Heart left ventricle (tissue), 16 donors: ENCODE measurements around the gene JPH3. TPM values are rescaled to one million over a fixed set of nuclear protein-coding genes. Genes with fewer than 3 reads are reported as not detected.

Experiments used
- ATAC-seq, 4 donors: fragments of 200-7000 bp; cut with Tn5 transposase; one replicate each; pipeline ENCODE4 v1.9.1; 2020 to 2022; ENCODE audit warnings: moderate library complexity in 4 of 4, mild to moderate bottlenecking in 3 of 4, moderate number of reproducible peaks in 1 of 4
- DNase-seq, 5 donors: peaks; one replicate each; pipeline ENCODE4 v3.0.0-alpha.2; 2020
- H3K27ac ChIP-seq, 12 donors: fragments of 200-600 bp; sonication (generic) in 4 of 12; one replicate each; pipeline versions ENCODE4 v1.5.0 to v1.8.0; 2016 to 2022; ENCODE audit warnings: mild to moderate bottlenecking in 2 of 12
- H3K27me3 ChIP-seq, 9 donors: fragments of 200-600 bp; sonication (generic) in 2 of 9; one replicate each; pipeline versions ENCODE4 v1.5.1 to v1.8.0; 2016 to 2022; ENCODE audit warnings: mild to moderate bottlenecking in 3 of 9
- H3K36me3 ChIP-seq, 9 donors: fragments of 200-600 bp; sonication (generic) in 2 of 9; one replicate each; pipeline versions ENCODE4 v1.5.0 to v1.8.0; 2018 to 2022; ENCODE audit warnings: mild to moderate bottlenecking in 2 of 9
- H3K4me1 ChIP-seq, 12 donors: fragments of 200-600 bp; sonication (generic) in 4 of 12; one replicate each; pipeline versions ENCODE4 v1.5.0 to v1.8.0; 2016 to 2022; ENCODE audit warnings: mild to moderate bottlenecking in 3 of 12
- H3K4me3 ChIP-seq, 12 donors: fragments of 200-600 bp; sonication (generic) in 4 of 12; one replicate each; pipeline versions ENCODE4 v1.5.0 to v1.8.0; 2017 to 2022; ENCODE audit warnings: mild to moderate bottlenecking in 9 of 12, moderate library complexity in 4 of 12
- H3K9me3 ChIP-seq, 12 donors: fragments of 200-600 bp; sonication (generic) in 4 of 12; one replicate each; pipeline versions ENCODE4 v1.5.0 to v1.8.0; 2016 to 2022; ENCODE audit warnings: mild to moderate bottlenecking in 1 of 12
- POLR2A ChIP-seq, 2 donors: fragments of 450-650 bp; IDR thresholded peaks; one replicate each; pipeline ENCODE4 v1.6.1; 2017; ENCODE audit warnings: antibody characterized with exemption in 2 of 2, mild to moderate bottlenecking in 2 of 2, moderate library complexity in 2 of 2
- WGBS, 4 donors: extraction: QIAGEN DNeasy Blood & Tissue Kit in 2 of 4; methylation state at CpG; one replicate each; pipeline versions ENCODE4 v1.1.5 to v1.1.7; 2013 to 2018; 5-methylcytosine and 5-hydroxymethylcytosine counted together
- intact Hi-C, 10 donors: fragments of 100-400 bp; cut with DNase I; formaldehyde crosslinking; loops; one replicate each; pipeline versions ENCODE4 v1.11.1 to v1.14.2; 2022
- polyA plus RNA-seq, 2 donors: library from polyadenylated mRNA; stranded (reverse); fragments of 200-250 nt; gene quantifications; one replicate each; pipeline ENCODE4 v1.2.3, GENCODE V29; 2013
- total RNA-seq, 9 donors: library from RNA; depleted of rRNA in 2 of 9; stranded (reverse); fragments of >200 nt in 2 of 9; fragmentation: NEBNext Ultra II Directional in 3 of 9; extraction: Animal tissue kit (Norgen Biotek cat#: 25700) in 3 of 9; gene quantifications; one replicate each; pipeline versions ENCODE4 v1.1.0 to v1.2.4, GENCODE V29; 2016 to 2023
- TF ChIP-seq, protein P1 (sequence below), 12 donors: fragments of 200-600 bp; sonication (generic) in 4 of 12; IDR thresholded peaks; one replicate each; pipeline versions ENCODE4 v1.5.0 to v1.8.0; 2018 to 2022; ENCODE audit warnings: antibody characterized with exemption in 12 of 12, mild to moderate bottlenecking in 5 of 12
- donor health status: ischemic (EF 13 %, LVEDD 7.1; RV severe dilation, severe dysfunction).
- donor health status: healthy with polysubstance abuse.
- donor health status: DM: no; HTN: yes; CAD: no.
- donor health status: DM: no; HTN: no; CAD: no.
- donor health status: ischemic (EF 25% LVEDD 6.9; RV normal size, moderate dysfunction).
- donor health status: ischemic (EF 25% LVEDD 5.7; RV mildly dilated, moderate dysfunction).
- donor health status: healthy.
- donor health status: DM: yes; HTN: yes; CAD: no.
- donor health status: ischemic (EF 35%, LVEDD 5.7; RV mildly dilated, moderate dysfunction).
- donor health status: nonischemic (EF 11% LVEDD 7.7; RV severe dilation, severe dysfunction).
- donor health status: DM: yes; HTN: yes; CAD: no.
- donor health status: PGD.
- donor health status: ischemic (EF 29% LVEDD 5.4; RV normal size, mild dysfunction).
- donor health status: nonischemic (EF 23%, LVEDD 6.1; RV moderate dilation, normal function).

Gene JPH3
- total and polyA plus RNA-seq, 11 donors: 0.03 to 0.58 (median 0.21) TPM; not detected in 7

DNA sequence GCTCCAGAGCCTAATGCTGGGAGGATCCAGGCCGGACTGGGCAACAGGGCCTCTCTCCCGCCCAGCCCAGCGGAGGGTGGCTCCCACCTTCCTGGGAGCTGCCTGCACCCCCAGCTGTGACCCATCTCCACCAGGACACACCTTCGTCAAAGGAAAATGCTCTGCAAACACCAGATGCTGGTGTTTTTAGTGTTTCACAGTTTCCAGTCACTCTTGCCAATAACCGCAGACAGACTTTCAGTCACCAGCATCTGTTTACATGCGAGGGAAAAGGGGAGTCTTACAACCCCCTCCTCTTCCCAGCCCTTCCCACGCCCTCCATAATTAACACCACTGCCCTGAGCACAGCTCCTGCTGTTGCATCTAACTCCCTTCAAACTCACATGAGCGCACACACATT is 138.1 kb downstream of the JPH3 start:
- H3K36me3 ChIP-seq: peaks cover 0 to 66% (median 15%) of the 10 kb centered on the region in 9 donors
- peak in 2 of 4 donors; percentile 10 to 50 for ATAC-seq
- 90 to 95% (median 93%) methylated on average over 7 to 8 of the region's 8 CpGs for WGBS, 4 donors

GRCh38 chr16:87740909-87741424 is 138.7 kb downstream of the JPH3 start:
- Histone ChIP-seq H3K9me3 (no peaks in the 10 kb centered on the region), H3K36me3 (peaks cover 0 to 68% (median 20%) of the 10 kb centered on the region in 9 donors), H3K27me3 (no peaks in the 10 kb centered on the region), H3K4me3 (no peak overlapping the region), H3K27ac (peak overlapping the region in 2 of 12 donors; percentile 8 to 49), H3K4me1 (peaks cover 0 to 16% (median 6%) of the 10 kb centered on the region in 12 donors)
- DNase-seq: peak in 4 of 5 donors; percentile 31 to 58 (median 44)
- TF ChIP-seq POLR2A (IDR thresholded peaks at IDR 0.05): no peak
- TF ChIP-seq, protein P1, sequence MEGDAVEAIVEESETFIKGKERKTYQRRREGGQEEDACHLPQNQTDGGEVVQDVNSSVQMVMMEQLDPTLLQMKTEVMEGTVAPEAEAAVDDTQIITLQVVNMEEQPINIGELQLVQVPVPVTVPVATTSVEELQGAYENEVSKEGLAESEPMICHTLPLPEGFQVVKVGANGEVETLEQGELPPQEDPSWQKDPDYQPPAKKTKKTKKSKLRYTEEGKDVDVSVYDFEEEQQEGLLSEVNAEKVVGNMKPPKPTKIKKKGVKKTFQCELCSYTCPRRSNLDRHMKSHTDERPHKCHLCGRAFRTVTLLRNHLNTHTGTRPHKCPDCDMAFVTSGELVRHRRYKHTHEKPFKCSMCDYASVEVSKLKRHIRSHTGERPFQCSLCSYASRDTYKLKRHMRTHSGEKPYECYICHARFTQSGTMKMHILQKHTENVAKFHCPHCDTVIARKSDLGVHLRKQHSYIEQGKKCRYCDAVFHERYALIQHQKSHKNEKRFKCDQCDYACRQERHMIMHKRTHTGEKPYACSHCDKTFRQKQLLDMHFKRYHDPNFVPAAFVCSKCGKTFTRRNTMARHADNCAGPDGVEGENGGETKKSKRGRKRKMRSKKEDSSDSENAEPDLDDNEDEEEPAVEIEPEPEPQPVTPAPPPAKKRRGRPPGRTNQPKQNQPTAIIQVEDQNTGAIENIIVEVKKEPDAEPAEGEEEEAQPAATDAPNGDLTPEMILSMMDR (IDR thresholded peaks at IDR 0.05): no peak
- ATAC-seq: peak; percentile 57 to 88 (median 86)
- 64 to 72% (median 70%) methylated on average over 8 to 11 of the region's 11 CpGs for WGBS, 4 donors
- intact Hi-C loops: no loop called here

More for the DNA sequence above, 138.1 kb downstream of the JPH3 start:
- Histone ChIP-seq H3K27me3 (no peaks in the 10 kb centered on the region), H3K27ac (peak overlapping the region in 1 of 12 donors; percentile 49), H3K4me3 (no peak overlapping the region), H3K4me1 (peaks cover 0 to 16% (median 6%) of the 10 kb centered on the region in 12 donors), H3K9me3 (no peaks in the 10 kb centered on the region)
- intact Hi-C loops: no loop called here
- DNase-seq: no peak
- TF ChIP-seq POLR2A (IDR thresholded peaks at IDR 0.05): no peak
- TF ChIP-seq, protein P1 (IDR thresholded peaks at IDR 0.05): no peak

GRCh38 chr16:87741700-87742415 is 139.6 kb downstream of the JPH3 start:
- Histone ChIP-seq H3K4me3 (no peak overlapping the region), H3K4me1 (peaks cover 0 to 16% (median 6%) of the 10 kb centered on the region in 12 donors), H3K36me3 (peaks cover 0 to 68% (median 23%) of the 10 kb centered on the region in 9 donors), H3K27ac (no peak overlapping the region), H3K27me3 (no peaks in the 10 kb centered on the region), H3K9me3 (no peaks in the 10 kb centered on the region)
- intact Hi-C loops: no loop called here
- DNase-seq (no peak), ATAC-seq (no peak)
- WGBS, 4 donors: 89 to 93% (median 91%) methylated on average over 16 of the region's 16 CpGs
- TF ChIP-seq POLR2A (IDR thresholded peaks at IDR 0.05): no peak
- TF ChIP-seq, protein P1 (IDR thresholded peaks at IDR 0.05): no peak

- no peaks in the 10 kb centered on the region for H3K27me3 ChIP-seq
- H3K4me3 ChIP-seq: no peak overlapping the region
- H3K9me3 ChIP-seq: no peaks in the 10 kb centered on the region
- intact Hi-C loops: no loop called here
- 87 to 95% (median 92%) methylated on average over 16 to 17 of the region's 17 CpGs for WGBS, 4 donors
- peaks cover 0 to 16% (median 6%) of the 10 kb centered on the region in 12 donors for H3K4me1 ChIP-seq
- DNase-seq (no peak), ATAC-seq (no peak)
- peaks cover 0 to 71% (median 32%) of the 10 kb centered on the region in 9 donors for H3K36me3 ChIP-seq
- no peak overlapping the region for H3K27ac ChIP-seq
- TF ChIP-seq POLR2A (IDR thresholded peaks at IDR 0.05): no peak
- TF ChIP-seq, protein P1 (IDR thresholded peaks at IDR 0.05): no peak
These were observed 140.6 kb downstream of the JPH3 start for GRCh38 chr16:87742781-87743490.
